Stimulated activated CD8-positive, alpha-beta memory T cell treated with anti-CD3 and anti-CD28 coated beads, Interleukin-4, amount 100 ng/mL, for 1 hour (primary cell): Measurements from ENCODE around the gene CCDC88C.

Experiments used
- DNase-seq, 2 donors: peaks; one replicate each; pipeline ENCODE4 v3.0.0-alpha.2; 2020; ENCODE audit warnings: low read depth in 2 of 2, low spot score in 1 of 2

Gene CCDC88C

GRCh38 chr14:91399868-91400640, 17.6 kb downstream of the CCDC88C start:
- no peak for DNase-seq

- no peak for DNase-seq
Measured at GRCh38 chr14:91398707-91399106, 18.9 kb downstream of the CCDC88C start.

GRCh38 chr14:91397965-91398591, 19.5 kb downstream of the CCDC88C start:
- DNase-seq, result no peak

GRCh38 chr14:91396959-91397815, 20.4 kb downstream of the CCDC88C start:
- DNase-seq, result no peak

- DNase-seq, result no peak
Measured at GRCh38 chr14:91396013-91396660, 21.5 kb downstream of the CCDC88C start.

GRCh38 chr14:91395466-91395865, 22.2 kb downstream of the CCDC88C start:
- no peak for DNase-seq

GRCh38 chr14:91394105-91395081, 23.2 kb downstream of the CCDC88C start:
- DNase-seq, result no peak

- DNase-seq, result no peak
Measured at GRCh38 chr14:91392623-91393303, 24.9 kb downstream of the CCDC88C start.

- no peak for DNase-seq
Measured at GRCh38 chr14:91390165-91390778, 27.3 kb downstream of the CCDC88C start.

- DNase-seq, result no peak
Measured at GRCh38 chr14:91389150-91389549, 28.5 kb downstream of the CCDC88C start.

- DNase-seq, result no peak
Measured at GRCh38 chr14:91388551-91388975, 29.1 kb downstream of the CCDC88C start.

GRCh38 chr14:91387951-91388381, 29.7 kb downstream of the CCDC88C start:
- no peak for DNase-seq

- no peak for DNase-seq
Measured at GRCh38 chr14:91387169-91387835, 30.3 kb downstream of the CCDC88C start.

- DNase-seq, result no peak
Measured at GRCh38 chr14:91385697-91386096, 31.9 kb downstream of the CCDC88C start.

- no peak for DNase-seq
Measured at GRCh38 chr14:91385224-91385623, 32.4 kb downstream of the CCDC88C start.

- no peak for DNase-seq
Measured at GRCh38 chr14:91383439-91383838, 34.2 kb downstream of the CCDC88C start.

- no peak for DNase-seq
Measured at GRCh38 chr14:91381801-91382670, 35.6 kb downstream of the CCDC88C start.
